GM18861 (cell line): ENCODE data around the gene SNN.

ENCODE experiments used
- ATAC-seq: cut with Tn5 transposase; IDR thresholded peaks from one replicate; pipeline ENCODE4 v1.9.1; 2021; ENCODE audit not compliant: unreplicated experiment

The SNN gene

DNA sequence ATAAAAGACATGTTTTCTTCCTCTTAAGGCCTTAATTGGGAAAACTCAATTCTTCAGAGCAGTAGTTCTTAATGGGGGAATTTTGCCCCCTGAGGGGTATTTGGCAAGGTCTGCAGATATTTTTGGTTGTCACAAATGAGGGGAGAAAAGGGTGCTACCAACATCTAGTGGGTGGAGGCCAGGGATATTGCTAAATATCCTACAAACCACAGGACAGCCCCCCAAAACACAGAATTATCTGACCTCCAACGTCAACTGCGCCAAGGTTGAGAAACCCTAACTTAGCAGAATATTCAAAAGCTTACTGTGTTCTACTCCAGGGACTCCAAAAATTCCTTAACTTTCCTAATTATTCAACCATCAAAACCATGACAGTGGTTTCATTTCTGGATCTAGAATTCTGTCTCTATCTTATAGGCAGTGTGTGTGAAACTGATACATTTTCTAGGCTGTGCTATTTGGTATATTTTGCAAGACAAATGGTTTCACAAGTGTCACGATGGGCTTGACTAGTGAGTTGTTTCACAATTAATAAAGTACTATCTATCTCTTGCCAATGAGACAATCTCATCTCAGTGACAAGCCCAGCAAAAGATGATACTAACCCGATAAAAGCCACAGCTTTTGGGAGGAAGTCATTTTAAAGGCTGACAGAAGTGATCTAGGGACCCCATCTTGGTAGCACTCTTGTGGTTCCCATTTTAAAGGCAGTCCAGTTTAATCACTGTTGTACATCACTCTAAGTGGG lies 59.7 kb downstream of the SNN start:
- ATAC-seq = no peak
